HCT116 (cell line): ENCODE measurements around the gene PILRA. TPM values are rescaled to one million over a fixed set of nuclear protein-coding genes. Genes with fewer than 3 reads are reported as not detected.

Source experiments
- ATAC-seq: fragments of 200-7000 bp; cut with Tn5 transposase; 2 replicates; pipeline ENCODE4 v1.9.1; 2020; ENCODE audit warnings: mild to moderate bottlenecking, moderate library complexity
- BruUV-seq: library from RNA; stranded (reverse); fragments of 400-500 nt; replicated peaks from 2 replicates; lab custom pipeline; 2021; lab: Mats Ljungman, UMichigan
- CTCF ChIA-PET: fragments of 300-600 bp; sonication (Branson Sonifier 250); formaldehyde crosslinking; loops from one replicate; lab custom pipeline; 2021; ENCODE audit warnings: antibody characterized with exemption; lab: Charles Lee
- POLR2A ChIA-PET: fragments of 300-600, 350-600 bp; sonication (Branson Sonifier 250); formaldehyde crosslinking; loops from one replicate; lab custom pipeline; 2021; ENCODE audit warnings: antibody characterized with exemption; lab: Charles Lee
- RAD21 ChIA-PET, 2 experiments: fragments of 300-600 bp; sonication (Branson Sonifier 250); formaldehyde crosslinking; loops; one replicate each; lab custom pipeline; 2023; ENCODE audit warnings: low total read pairs in 2 of 2; ENCODE audit not compliant: uncharacterized antibody in 2 of 2, unreplicated experiment in 2 of 2, low non-redundant PET in 1 of 2; lab: Charles Lee
- DNase-seq: peaks from one replicate; pipeline ENCODE4 v3.0.0-alpha.2; 2010; ENCODE audit warnings: low read depth, low spot score
- H2AFZ ChIP-seq: fragments of 200-600 bp; shearing (Covaris generic), sonication (generic); 2 replicates; pipeline ENCODE4 v1.6.1; 2017; ENCODE audit warnings: low read depth, mixed run types, mixed read lengths, antibody characterized with exemption, low read length; ENCODE audit not compliant: poor library complexity, severe bottlenecking
- H3K27ac ChIP-seq: 2 replicates; pipeline ENCODE4 v1.5.1; 2012; ENCODE audit warnings: low read depth, low read length
- H3K27me3 ChIP-seq: fragments of 200-600 bp; sonication (generic); 2 replicates; pipeline ENCODE4 v1.6.1; 2016; ENCODE audit warnings: mixed run types, low read length, mixed read lengths; ENCODE audit not compliant: insufficient read depth
- H3K36me3 ChIP-seq, 2 experiments: fragments of 200-500 bp in 1 of 2; fragments of 200-600 bp in 1 of 2; sonication (Bioruptor generic) in 1 of 2; sonication (generic) in 1 of 2; 2 replicates each; pipeline versions ENCODE4 v1.5.1 to v1.6.1; 2014 to 2016; ENCODE audit warnings: low read length in 2 of 2, inconsistent platforms in 1 of 2, mixed read lengths in 1 of 2, mixed run types in 1 of 2; ENCODE audit not compliant: insufficient read depth in 2 of 2, control insufficient read depth in 1 of 2
- H3K4me1 ChIP-seq, 2 experiments: fragments of 200-600 bp in 1 of 2; sonication (generic) in 1 of 2; 2 replicates each; pipeline versions ENCODE4 v1.5.1 to v1.6.1; 2012 to 2017; ENCODE audit warnings: low read length in 2 of 2, inconsistent platforms in 1 of 2, mild to moderate bottlenecking in 1 of 2, mixed read lengths in 1 of 2, mixed run types in 1 of 2, moderate library complexity in 1 of 2; ENCODE audit not compliant: insufficient read depth in 2 of 2, control insufficient read depth in 1 of 2
- H3K4me2 ChIP-seq: fragments of 200-600 bp; sonication (generic); 2 replicates; pipeline ENCODE4 v1.6.1; 2017; ENCODE audit warnings: mixed run types, low read length, mixed read lengths
- H3K4me3 ChIP-seq, 2 experiments: fragments of 200-600 bp in 1 of 2; sonication (generic) in 1 of 2; replicated peaks in 1 of 2; 2 replicates each; pipeline ENCODE4 v1.5.1; 2011 to 2016; ENCODE audit warnings: low read length in 2 of 2, control low read depth in 1 of 2, low read depth in 1 of 2, mild to moderate bottlenecking in 1 of 2, mixed read lengths in 1 of 2, mixed run types in 1 of 2
- H3K79me2 ChIP-seq: fragments of 200-600 bp; sonication (generic); 2 replicates; pipeline ENCODE4 v1.6.1; 2017; ENCODE audit warnings: mild to moderate bottlenecking, mixed run types, low read length, moderate library complexity, mixed read lengths; ENCODE audit not compliant: insufficient read depth
- H3K9ac ChIP-seq: fragments of 200-600 bp; sonication (generic); 2 replicates; pipeline ENCODE4 v1.6.1; 2016; ENCODE audit warnings: low read length, mixed read lengths
- H3K9me2 ChIP-seq: fragments of 200-600 bp; sonication (generic), shearing (Covaris generic); 2 replicates; pipeline ENCODE4 v1.6.1; 2017; ENCODE audit warnings: mixed run types, mild to moderate bottlenecking, moderate library complexity; ENCODE audit not compliant: insufficient read depth
- H3K9me3 ChIP-seq, 2 experiments: fragments of 200-500 bp in 1 of 2; fragments of 200-600 bp in 1 of 2; sonication (Bioruptor generic) in 1 of 2; sonication (generic) in 1 of 2; 2 replicates each; pipeline ENCODE4 v1.6.1; 2014 to 2017; ENCODE audit warnings: low read length in 2 of 2, mixed read lengths in 2 of 2, inconsistent platforms in 1 of 2, low read depth in 1 of 2, mild to moderate bottlenecking in 1 of 2, mixed run types in 1 of 2, moderate library complexity in 1 of 2; ENCODE audit not compliant: control insufficient read depth in 1 of 2, insufficient read depth in 1 of 2
- H4K20me1 ChIP-seq: fragments of 200-600 bp; sonication (generic), shearing (Covaris generic); 2 replicates; pipeline ENCODE4 v1.6.1; 2017; ENCODE audit warnings: mixed run types, mild to moderate bottlenecking, moderate library complexity; ENCODE audit not compliant: insufficient read depth
- CBX3 ChIP-seq: IDR thresholded peaks from 2 replicates; pipeline ENCODE4 v1.6.1; 2012; ENCODE audit warnings: low read depth
- CEBPB ChIP-seq: IDR thresholded peaks from 2 replicates; pipeline ENCODE4 v1.6.1; 2012; ENCODE audit warnings: low read depth
- CTCF ChIP-seq, 3 experiments: fragments of 200-600 bp in 1 of 3; sonication (generic) in 1 of 3; IDR thresholded peaks in 2 of 3; conservative IDR thresholded peaks in 1 of 3; 2 replicates each; pipeline ENCODE4 v1.5.1; 2012 to 2017; ENCODE audit warnings: low read depth in 2 of 3, low read length in 2 of 3, antibody characterized with exemption in 1 of 3, borderline replicate concordance in 1 of 3, control low read depth in 1 of 3, mild to moderate bottlenecking in 1 of 3, mixed read lengths in 1 of 3, mixed run types in 1 of 3, moderate library complexity in 1 of 3; ENCODE audit not compliant: insufficient read depth in 1 of 3
- EGR1 ChIP-seq: IDR thresholded peaks from 2 replicates; pipeline ENCODE4 v1.6.1; 2012; ENCODE audit warnings: low read depth
- EZH2 ChIP-seq: fragments of 200-600 bp; sonication (generic); IDR thresholded peaks from 2 replicates; pipeline ENCODE4 v1.6.1; 2017; ENCODE audit warnings: antibody characterized with exemption, mixed run types
- EZH2phosphoT487 ChIP-seq: fragments of 200-600 bp; IDR thresholded peaks from 2 replicates; pipeline ENCODE4 v1.6.1; 2018; ENCODE audit warnings: antibody characterized with exemption, borderline replicate concordance
- FOSL1 ChIP-seq: IDR thresholded peaks from 2 replicates; pipeline ENCODE4 v1.6.1; 2012; ENCODE audit warnings: low read depth
- JUND ChIP-seq: IDR thresholded peaks from 2 replicates; pipeline ENCODE4 v1.6.1; 2012
- MAX ChIP-seq: IDR thresholded peaks from 2 replicates; pipeline ENCODE4 v1.6.1; 2012
- POLR2A ChIP-seq: IDR thresholded peaks from 2 replicates; pipeline ENCODE4 v1.7.0; 2011; ENCODE audit warnings: borderline replicate concordance; ENCODE audit not compliant: insufficient read depth, insufficient read length; ENCODE audit errors: extremely low read depth
- POLR2AphosphoS5 ChIP-seq: IDR thresholded peaks from 2 replicates; pipeline ENCODE4 v1.6.1; 2011; ENCODE audit warnings: mild to moderate bottlenecking, low read depth, low read length, moderate library complexity
- RAD21 ChIP-seq: IDR thresholded peaks from 2 replicates; pipeline ENCODE4 v1.6.1; 2012; ENCODE audit warnings: low read depth, mild to moderate bottlenecking
- REST ChIP-seq: IDR thresholded peaks from 2 replicates; pipeline ENCODE4 v1.6.1; 2012; ENCODE audit warnings: low read depth
- SIN3A ChIP-seq: IDR thresholded peaks from 2 replicates; pipeline ENCODE4 v1.6.1; 2012; ENCODE audit warnings: low read depth
- SP1 ChIP-seq: IDR thresholded peaks from 2 replicates; pipeline ENCODE4 v1.6.1; 2012; ENCODE audit warnings: low read depth
- SRF ChIP-seq: IDR thresholded peaks from 2 replicates; pipeline ENCODE4 v1.6.1; 2012; ENCODE audit warnings: low read depth
- TCF7L2 ChIP-seq: IDR thresholded peaks from 2 replicates; pipeline ENCODE4 v1.7.0; 2011; ENCODE audit warnings: borderline replicate concordance, inconsistent platforms; ENCODE audit not compliant: insufficient read depth, insufficient read length; ENCODE audit errors: extremely low read depth
- ZBTB33 ChIP-seq: IDR thresholded peaks from 2 replicates; pipeline ENCODE4 v1.6.1; 2011; ENCODE audit warnings: mild to moderate bottlenecking, low read length, moderate library complexity; ENCODE audit not compliant: insufficient replicate concordance; ENCODE audit errors: extremely low read depth
- ZFX ChIP-seq: fragments of 450-650 bp; IDR thresholded peaks from 2 replicates; pipeline ENCODE4 v1.6.1; 2017
- ZNF274 ChIP-seq: fragments of 200-500 bp; sonication (Bioruptor generic); IDR thresholded peaks from 2 replicates; pipeline ENCODE4 v1.6.1; 2014; ENCODE audit warnings: mild to moderate bottlenecking, low read depth, low read length, inconsistent platforms
- intact Hi-C: fragments of 100-400 bp; cut with micrococcal nuclease; formaldehyde crosslinking; loops from 2 replicates; pipeline ENCODE4 v1.10.0; 2022
- total RNA-seq: library from RNA; stranded (reverse); gene quantifications from one replicate; pipeline ENCODE4 v1.2.1, GENCODE V29; 2021; ENCODE audit not compliant: unreplicated experiment

PILRA gene
- total RNA-seq, 1 experiment from 2014 or later = 1.8 TPM

- CTCF ChIA-PET = interaction anchor here (1.3 kb wide), 1 partner anchor 7 kb away, joined by 7 read pairs; no protein-coding TSS in a partner anchor
- no peak overlapping the region for H2AFZ ChIP-seq
Observed at GRCh38 chr7:100415448-100415847, 42.2 kb downstream of the PILRA start.

More at GRCh38 chr7:100415448-100415847, 42.2 kb downstream of the PILRA start:
- Histone ChIP-seq H3K36me3 (no peaks in the 10 kb centered on the region), H3K4me1 (no peaks in the 10 kb centered on the region), H3K9ac (no peak overlapping the region), H3K27ac (no peak overlapping the region), H3K9me3 (no peaks in the 10 kb centered on the region), H3K27me3 (peaks cover 2% of the 10 kb centered on the region; the same call in 1 of the 2 replicates), H4K20me1 (no peaks in the 10 kb centered on the region), H3K79me2 (no peaks in the 10 kb centered on the region), H3K4me3 (no peak overlapping the region), H3K9me2 (no peaks in the 10 kb centered on the region), H3K4me2 (no peak overlapping the region)
- DNase-seq = no peak
- POLR2A ChIA-PET = no interaction called here
- BruUV-seq = no TSS peak
- TF ChIP-seq MAX (no peak), JUND (no peak), TCF7L2 (no peak), POLR2A (no peak), CBX3 (no peak), FOSL1 (no peak), POLR2AphosphoS5 (no peak), RAD21 (no peak), EZH2phosphoT487 (no peak), ZBTB33 (no peak), SIN3A (no peak), ZFX (no peak), SP1 (no peak), ZNF274 (no peak), CTCF (IDR thresholded peaks at IDR 0.05 in 2 of 3, conservative IDR thresholded peaks at IDR 0.05 in 1 of 3; ENCODE audit: borderline replicate concordance in 1 of 3, insufficient read depth in 1 of 3, low read depth in 2 of 3, low read length in 2 of 3) (no peak), EGR1 (no peak), SRF (no peak), EZH2 (no peak), REST (no peak), CEBPB (no peak)
- intact Hi-C loops = no loop called here
- ATAC-seq = no peak
- RAD21 ChIA-PET = no interaction called here
